HTR-8/SVneo (cell line): ENCODE results near the gene SLC17A5.
A peak's percentile ranks its signal among the peaks of the same experiment; 100 is the strongest.
"Not testable (repeated sequence)": the region's sequence is repeated elsewhere in the genome, so short reads cannot be mapped to it uniquely, and the experiment has no call there.

ENCODE experiments used
- DNase-seq: peaks from one replicate; pipeline ENCODE4 v3.0.0; 2011; ENCODE audit warnings: low spot score, mixed read lengths; ENCODE audit not compliant: insufficient read length
- FAIRE-seq: peaks from 2 replicates; lab custom pipeline; 2011; peaks lifted over from hg19 to GRCh38; lab: Jason Lieb, UNC

The SLC17A5 gene

GRCh38 chr6:73571218-73572181 is 82.3 kb downstream of the SLC17A5 start:
- not testable (repeated sequence) for DNase-seq

GRCh38 chr6:73569121-73569520 is 84.7 kb downstream of the SLC17A5 start:
- FAIRE-seq (no peak), DNase-seq (no peak)

More at GRCh38 chr6:73571218-73572181, 82.3 kb downstream of the SLC17A5 start:
- FAIRE-seq, result not testable (repeated sequence)

DNA sequence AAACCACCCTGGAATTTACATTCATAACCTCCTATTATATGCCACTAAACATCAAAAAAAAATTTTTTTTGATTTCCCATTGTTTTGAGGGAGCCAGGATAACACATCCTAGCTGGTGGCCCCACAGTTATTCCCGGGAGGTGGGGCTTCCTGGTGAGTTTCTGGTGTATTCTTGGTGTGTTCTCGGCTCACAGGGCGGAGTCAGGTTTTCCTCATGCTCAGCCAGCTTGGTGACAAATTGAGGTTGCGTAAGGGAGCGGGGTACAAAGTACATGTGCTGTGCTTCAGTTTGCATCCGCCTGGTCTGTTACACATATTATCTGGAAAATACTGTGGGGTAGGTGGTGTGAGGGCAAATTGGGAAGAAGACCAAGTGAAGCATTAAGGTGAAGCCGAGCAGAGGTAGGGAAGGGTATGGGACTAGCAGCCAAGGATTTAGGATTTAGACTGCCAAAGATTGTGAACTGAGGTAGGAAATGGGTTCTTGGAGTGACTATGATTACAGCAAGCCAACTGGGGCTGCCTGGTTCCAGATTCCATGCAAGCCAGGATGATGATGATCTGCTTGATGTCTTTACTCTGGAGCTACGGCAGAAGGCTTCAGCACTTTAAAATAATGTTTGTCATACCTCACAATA is 86.7 kb downstream of the SLC17A5 start:
- peak; percentile 28 for FAIRE-seq
- no peak for DNase-seq

DNA sequence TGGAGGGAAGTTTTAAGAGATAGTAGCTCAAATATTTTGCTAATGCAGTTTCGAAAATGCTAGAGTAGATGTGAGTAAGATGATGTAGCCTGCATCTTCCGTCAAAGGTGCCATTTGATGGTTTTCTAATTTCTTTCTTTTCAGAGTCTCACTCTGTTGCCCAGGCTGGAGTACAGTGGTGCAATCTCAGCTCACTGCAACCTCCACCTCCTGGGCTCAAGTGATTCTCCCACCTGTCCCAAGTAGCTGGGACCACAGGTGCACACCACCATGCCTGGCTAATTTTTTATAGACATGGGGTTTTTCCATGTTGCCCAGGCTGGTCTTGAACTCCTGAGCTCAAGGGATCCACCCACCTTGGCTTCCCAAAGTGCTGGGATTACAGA is 87.3 kb downstream of the SLC17A5 start:
- DNase-seq, FAIRE-seq: not testable (repeated sequence)

- DNase-seq, result peak; percentile 82
- FAIRE-seq, result no peak
Observed at GRCh38 chr6:73565767-73566485, 87.9 kb downstream of the SLC17A5 start.

GRCh38 chr6:73564578-73565345 is 89.0 kb downstream of the SLC17A5 start:
- FAIRE-seq (no peak), DNase-seq (no peak)

DNA sequence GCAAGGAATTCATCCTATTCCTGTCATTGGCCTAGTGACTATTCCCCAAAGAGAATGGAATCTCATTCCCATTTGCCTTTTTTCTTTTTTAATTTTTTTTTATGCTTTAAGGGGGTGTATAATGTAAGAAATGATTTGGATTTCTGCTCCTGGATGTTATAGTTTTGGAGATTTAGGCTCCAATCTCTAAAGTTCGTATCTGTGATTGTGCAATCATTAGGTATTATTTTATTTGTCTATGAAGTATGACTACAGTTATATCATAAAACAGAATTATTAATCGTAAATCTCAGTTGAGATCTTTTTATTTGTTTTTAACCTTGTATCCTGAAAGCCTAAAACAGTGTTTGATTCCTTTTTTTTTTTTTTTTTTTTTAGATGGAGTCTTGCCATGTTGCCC is 91.2 kb downstream of the SLC17A5 start:
- FAIRE-seq (no peak), DNase-seq (no peak)

DNA sequence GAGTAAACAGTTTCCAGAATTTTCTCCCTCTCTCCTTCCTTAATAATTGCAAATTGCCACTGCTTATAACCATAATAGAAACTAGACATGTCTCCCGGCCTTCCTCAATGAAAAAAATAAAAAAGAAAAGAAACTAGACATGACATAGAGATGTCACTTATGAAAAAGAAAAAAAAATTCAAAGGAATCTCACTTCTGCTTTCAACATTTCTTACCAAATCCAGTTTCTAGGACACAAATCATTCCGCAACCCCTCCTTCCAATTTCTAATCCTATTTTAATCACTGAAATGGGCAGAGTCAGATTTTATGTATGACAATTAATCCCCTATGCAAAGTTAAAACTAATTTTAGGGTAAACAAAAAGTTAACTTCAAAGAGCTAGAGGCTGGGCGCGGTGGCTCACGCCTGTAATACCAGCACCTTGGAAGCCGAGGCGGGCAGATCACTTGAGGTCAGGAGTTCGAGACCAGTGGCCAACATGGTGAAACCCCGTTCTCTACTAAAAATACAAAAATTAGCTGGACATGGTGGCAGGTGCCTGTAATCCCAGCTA is 92.9 kb downstream of the SLC17A5 start:
- FAIRE-seq, result no peak
- no peak for DNase-seq

DNA sequence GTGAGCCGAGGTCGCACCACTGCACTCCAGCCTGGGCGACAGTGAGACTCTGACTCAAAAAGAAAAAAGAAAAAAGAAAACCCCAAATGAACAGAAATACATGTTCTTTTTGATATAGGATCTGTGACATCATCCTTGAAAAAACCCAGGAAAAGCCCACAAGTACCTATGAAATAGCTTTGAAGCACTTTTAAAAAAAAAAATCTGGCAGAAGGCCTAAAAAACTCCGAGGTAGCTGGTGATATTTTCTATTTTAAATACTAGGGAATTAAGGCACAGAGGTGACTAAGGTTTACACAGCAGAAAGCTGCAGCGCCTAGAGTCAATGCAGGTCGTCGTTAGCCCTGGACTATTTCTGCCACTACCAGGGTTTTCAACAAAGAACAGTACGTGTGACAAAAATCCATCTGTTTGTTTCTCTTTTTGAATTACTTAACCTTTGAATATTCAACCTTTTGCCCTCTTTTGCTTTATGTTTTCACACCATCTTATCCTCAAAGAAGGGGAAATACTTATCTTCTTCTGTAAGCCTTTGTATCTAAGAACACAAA is 93.5 kb downstream of the SLC17A5 start:
- FAIRE-seq, result no peak

DNA sequence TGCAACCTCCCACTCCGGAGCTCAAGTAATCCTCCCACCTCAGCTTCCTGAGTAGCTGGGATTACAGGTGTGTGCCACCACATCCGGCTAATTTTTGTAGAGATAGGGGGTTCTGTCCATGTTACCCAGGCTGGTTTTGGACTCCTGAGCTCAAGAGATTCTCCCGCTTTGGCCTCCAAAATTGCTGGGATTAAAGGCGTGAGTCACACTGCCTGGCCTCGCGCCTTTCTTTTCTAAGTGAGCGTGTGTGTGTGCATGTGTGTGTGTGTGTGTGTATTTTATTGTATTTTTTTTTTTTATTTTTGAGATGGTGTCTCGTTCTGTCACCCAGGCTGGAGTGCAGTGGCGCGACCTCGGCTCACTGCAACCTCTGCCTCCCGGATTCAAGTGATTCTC is 94.4 kb downstream of the SLC17A5 start:
- not testable (repeated sequence) for DNase-seq, FAIRE-seq

More for the DNA sequence above, 93.5 kb downstream of the SLC17A5 start:
- DNase-seq, result no peak

- DNase-seq, result no peak
Observed at GRCh38 chr6:73558624-73559398, 95.0 kb downstream of the SLC17A5 start.

GRCh38 chr6:73556836-73557235 is 97.0 kb downstream of the SLC17A5 start:
- DNase-seq (no peak), FAIRE-seq (no peak)

More at GRCh38 chr6:73558624-73559398, 95.0 kb downstream of the SLC17A5 start:
- FAIRE-seq, result no peak

GRCh38 chr6:73555380-73555949 is 98.3 kb downstream of the SLC17A5 start:
- FAIRE-seq, DNase-seq: not testable (repeated sequence)

DNA sequence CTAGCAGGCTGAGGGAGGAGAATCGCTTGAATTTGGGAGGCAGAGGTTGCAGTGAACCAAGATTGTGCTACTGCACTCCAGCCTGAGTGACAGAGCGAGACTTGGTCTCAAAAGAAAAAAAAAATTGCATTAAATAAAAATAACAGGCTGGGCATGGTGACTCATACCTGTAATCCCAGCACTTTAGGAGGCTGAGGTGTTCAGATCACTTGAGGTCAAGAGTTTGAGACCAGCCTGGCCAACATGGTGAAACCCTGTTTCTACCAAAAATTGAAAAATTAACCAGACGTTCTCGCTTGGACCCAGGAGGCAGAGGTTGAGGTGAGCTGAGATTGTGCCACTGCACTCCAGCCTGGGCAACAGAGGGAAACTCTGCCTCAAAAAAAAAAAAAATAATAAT is 102.7 kb downstream of the SLC17A5 start:
- DNase-seq, result not testable (repeated sequence)

GRCh38 chr6:73548458-73549446 is 105.0 kb downstream of the SLC17A5 start:
- FAIRE-seq (no peak), DNase-seq (no peak)

More for the DNA sequence above, 102.7 kb downstream of the SLC17A5 start:
- FAIRE-seq, result not testable (repeated sequence)

- no peak for DNase-seq
- no peak for FAIRE-seq
Observed at GRCh38 chr6:73547036-73547435, 106.8 kb downstream of the SLC17A5 start.
